Activated T-cell treated with anti-CD3 and anti-CD28 coated beads, Interleukin-2, amount 50 U/mL, for 48 hours (primary cell): ENCODE measurements around the gene TGFA.

Experiments
- DNase-seq, 2 experiments: peaks; one replicate each; pipeline ENCODE4 v3.0.0-alpha.2; 2020

TGFA gene

DNA sequence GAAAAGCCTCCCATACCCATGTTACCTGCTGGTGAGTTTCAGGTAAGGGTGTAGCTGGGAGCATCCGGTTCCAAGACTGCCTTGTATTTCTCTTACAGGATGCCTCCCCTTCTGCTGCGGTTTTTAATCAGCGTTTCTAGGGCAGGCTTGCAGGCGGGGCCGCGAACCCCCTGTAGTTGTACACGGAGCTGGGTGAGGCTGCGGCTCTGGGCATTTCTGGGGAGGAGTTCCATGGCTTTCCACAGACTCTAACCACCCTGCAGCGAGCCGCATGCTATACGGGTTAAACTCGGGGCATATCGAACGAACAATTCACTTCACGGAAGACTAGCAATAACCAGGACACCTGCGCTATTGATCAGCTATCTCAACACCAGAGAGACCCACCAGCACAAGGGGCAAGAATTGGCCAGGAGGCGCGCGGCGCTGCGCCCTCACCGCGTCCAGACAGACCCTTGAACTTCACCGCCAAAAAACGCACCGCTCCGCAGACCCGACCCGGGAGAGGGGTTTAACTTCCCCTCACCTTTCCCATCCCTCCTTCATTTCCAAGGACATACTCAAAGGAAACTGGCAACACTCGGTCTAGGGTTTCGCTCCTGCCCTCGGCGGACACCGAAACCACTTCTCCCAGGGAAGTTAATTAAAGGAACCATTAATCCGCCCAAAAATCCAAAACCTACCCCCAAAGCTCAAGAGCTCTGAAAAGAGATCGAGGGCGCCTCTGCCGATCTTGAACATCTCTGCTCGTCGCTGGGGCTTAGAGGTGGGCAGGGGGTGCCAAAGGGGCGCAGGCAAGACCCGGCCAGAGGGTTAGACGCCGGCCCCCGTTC lies 909 bp downstream of the TGFA start:
- DNase-seq = peak; percentile 25 to 27

DNA sequence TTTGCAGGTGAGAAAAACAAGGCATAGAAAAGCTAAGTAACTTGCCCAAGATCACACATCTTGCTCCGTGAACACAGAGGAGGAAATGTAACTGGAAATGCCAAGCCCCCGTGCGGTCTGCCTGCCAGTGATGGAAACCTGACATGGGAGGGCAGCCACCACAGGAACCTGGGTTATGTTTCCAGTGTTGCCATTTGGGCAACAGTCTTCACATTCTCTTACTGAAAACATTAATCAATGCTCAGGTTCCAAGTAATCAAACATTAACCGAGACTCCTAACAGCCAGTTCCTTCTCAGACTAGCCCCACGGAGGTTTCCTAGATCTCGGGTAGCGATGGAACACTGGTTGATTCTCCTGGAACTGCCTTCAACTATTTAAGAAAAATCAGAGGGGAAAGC lies 2.5 kb downstream of the TGFA start:
- DNase-seq = no peak

DNA sequence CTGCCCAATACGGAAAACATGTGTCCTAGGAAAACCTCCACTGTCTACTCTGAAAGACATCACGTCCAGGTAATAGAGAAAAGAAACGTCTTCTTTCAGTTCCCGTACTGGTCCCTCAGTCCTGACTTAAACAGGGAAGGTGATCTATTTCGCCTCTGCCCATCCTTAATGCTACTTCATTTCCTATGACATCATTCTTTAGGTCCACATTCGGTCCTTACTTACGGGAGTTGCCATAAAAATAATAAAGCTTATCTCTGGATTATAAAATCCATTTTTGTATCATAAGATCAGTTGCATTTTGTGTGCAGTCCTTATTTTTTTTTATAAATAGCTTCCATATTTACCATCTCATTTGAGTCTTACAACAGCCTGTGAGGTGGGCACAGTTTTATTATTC lies 3.7 kb downstream of the TGFA start:
- DNase-seq = no peak

DNA sequence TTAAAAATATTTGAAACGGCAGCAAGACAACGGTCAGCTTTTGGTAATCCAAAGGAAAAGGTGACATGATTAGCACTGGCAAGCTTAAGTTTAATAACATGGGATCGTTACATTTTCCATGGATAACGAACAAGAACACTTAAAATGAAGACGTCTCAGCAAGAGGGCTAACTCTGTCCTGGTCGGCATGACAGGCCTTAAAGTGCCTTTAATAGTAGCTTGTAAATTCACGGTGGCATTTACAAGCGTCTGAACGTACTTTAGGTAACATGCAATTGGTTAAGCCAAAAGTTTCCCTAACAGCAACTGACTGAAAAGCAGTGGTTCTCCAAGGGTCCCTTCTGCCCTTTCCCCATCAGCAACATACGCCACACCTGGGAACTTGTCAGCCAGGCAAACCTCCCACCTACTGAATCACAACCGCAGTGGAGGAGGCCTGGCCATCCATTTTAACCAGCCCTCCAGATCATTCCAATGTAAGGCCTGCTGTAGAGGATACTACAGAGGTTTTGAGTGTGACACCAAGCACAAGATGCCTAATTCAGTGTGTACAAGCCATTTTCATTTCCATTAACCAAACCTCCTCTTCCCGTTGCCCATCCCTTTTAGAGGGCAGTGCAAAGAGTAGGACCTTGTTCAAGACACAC lies 4.4 kb downstream of the TGFA start:
- no peak for DNase-seq

DNA sequence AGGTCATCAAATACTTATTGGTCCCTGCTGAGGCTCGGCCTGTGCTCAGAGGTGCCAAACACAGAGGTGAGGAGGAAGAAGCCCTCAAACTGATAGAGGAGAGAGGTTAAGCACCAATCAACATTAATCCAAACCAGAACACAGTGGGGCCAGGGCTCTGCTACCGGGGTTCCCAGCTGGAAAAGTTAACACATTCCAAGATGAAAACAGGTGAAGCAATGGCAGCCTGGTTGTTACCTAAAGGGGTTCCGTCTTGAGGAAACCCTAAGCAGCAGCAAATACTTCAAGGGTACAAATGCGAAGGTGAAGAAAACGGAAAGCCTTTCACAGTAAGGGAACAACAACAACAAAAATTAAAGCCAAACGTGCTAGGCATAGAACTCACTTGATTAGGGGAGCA lies 5.4 kb downstream of the TGFA start:
- no peak for DNase-seq

DNA sequence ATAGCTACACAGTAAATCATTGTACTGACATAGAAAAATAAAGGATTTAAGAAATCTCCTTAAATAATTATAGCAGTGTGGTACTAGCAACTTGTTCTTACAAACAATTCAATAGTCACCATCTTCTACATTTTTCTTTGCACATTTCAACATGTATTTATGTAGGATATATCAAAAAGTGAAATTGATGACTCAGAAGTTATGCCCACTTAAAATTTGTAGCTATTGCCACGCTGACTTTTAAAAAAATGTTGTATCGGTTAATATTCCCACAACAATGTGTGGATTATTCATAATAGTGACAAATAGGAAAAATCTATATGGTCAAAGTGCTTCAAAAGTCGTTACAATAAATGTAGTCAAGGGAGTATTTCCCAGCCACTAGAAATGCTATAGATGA lies 6.7 kb downstream of the TGFA start:
- DNase-seq = no peak

DNA sequence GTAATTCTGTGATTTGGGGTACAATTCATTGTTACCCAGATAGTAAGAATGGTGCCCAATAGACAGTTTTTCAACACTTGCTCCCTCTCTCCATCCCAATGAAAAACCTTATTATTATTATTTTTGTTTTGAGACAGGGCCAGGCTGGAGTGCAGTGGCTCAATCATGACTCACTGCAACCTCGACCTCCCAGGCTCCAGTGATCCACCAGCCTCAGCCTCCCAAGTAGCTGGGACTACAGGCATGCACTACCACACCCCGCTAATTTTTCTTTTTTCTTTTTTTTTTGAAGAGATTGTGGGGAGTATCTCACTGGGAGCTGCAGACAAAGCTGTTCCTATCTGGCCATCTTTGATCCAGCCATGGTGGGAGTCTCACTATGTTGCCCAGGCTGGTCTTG lies 7.2 kb downstream of the TGFA start:
- no peak for DNase-seq

DNA sequence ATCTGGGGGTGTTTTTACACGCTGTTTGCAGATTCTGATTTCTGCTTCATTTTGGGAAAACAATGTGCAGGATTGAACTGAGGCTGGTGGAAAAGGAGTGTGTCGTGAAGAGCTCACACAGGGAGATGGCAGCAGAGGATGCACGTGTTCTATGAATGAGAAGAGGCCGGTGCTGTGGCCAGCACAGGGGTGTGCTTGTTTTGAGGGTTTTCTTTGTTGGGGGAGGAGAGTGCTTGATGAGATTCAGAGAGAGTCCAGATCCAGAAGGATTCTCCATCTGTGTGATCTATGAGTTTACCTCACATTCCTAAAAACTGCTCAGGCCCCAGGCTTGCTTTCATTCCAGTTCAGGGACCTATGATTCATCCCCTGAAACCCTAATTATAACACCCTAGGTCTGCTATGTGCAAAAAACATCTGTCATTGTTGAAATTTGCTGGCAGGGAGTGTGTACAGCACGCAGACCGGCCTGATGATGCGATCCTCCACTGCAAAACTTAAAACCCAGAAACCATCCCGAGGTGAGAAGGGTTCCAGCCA lies 12.1 kb downstream of the TGFA start:
- no peak for DNase-seq

DNA sequence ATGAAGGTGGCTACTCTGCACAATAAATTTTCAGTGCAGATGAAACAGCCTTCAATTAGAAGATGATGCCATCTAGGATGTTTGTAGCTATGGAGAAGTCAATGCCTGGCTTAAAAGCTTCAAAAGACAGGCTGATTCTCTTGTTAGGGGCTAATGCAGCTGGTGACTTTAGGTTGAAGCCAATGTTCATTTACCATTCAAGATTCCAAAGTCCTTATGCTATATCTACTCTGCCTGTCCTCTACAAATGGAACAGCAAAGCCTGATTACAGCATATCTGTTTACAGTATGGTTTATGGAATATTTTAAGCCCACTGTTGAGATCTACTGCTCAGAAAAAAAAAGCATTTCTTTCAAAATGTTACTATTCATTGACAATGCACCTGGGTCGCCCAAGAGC lies 15.8 kb downstream of the TGFA start:
- DNase-seq = no peak

DNA sequence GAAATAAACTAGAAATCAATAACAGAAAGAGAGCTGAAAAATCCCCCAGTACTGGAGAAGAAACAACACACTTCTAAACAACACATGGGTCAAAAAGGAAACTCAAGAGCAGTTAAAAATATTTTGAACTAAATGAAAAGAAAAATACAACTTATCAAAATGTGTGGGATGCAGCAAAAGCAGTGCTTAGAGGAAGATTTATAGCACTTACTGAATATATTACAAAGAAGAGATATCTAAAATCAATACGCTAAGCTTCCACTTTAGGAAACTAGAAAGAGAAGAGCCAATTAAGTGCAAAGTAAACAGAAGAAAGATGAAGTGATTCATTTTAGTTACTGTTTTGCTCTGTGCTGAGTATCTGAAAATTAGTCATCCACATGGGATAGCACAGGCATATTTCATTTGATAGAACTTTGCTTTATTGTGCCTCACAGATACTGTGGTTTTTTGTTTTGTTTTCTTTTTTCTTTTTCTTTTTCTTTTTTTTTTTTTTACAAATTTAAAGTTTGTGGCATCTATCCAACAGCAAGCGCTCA lies 17.0 kb downstream of the TGFA start:
- no peak for DNase-seq

DNA sequence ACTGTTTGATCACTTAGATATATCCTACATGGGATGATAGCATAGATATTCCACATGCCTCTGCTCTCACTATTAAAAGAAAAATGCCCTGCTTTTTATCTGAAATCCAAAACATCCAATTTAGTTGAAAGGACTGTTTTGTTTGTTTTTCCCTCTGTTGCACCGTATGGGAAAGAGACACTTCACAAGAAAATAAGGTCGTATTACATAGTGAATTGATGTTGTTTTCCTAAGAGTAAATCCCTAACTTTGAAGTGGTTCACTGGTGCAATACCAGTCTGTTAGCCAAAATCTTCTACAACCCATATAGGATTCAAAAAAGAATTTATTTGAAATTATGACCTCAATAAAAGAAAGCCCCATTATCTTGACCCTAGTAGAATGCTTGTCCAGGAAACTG lies 18.1 kb downstream of the TGFA start:
- DNase-seq = no peak

DNA sequence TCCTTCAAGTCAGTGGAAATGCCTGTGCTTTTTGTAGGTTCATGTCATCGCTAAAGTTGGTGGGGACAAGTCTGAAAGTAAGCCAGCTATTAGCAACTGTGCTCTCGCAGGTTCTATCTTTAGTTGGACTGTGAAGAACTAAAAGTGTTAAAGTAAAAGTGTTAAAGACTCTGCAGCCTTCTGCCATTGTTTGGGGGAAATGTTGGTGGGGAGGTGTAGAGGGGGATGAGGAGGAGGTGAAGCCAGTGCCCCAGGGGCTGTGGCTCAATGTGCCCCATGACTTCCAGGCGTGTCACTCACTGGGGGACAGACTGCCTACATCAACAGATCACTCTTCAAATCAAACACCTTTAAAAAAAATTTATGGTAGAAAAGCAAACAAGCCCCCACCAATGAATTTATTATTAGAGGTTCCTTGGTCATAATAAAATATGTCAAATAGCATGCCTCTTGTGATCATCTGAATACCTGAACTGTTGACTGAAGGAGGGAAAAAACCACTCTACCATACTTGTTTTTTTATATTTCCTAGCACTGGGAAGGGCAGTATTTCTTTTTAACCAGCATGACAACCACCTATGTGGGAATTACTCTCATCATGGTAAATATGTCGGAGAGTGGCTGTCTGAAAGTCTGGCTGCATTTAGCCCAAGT lies 19.3 kb downstream of the TGFA start:
- no peak for DNase-seq

DNA sequence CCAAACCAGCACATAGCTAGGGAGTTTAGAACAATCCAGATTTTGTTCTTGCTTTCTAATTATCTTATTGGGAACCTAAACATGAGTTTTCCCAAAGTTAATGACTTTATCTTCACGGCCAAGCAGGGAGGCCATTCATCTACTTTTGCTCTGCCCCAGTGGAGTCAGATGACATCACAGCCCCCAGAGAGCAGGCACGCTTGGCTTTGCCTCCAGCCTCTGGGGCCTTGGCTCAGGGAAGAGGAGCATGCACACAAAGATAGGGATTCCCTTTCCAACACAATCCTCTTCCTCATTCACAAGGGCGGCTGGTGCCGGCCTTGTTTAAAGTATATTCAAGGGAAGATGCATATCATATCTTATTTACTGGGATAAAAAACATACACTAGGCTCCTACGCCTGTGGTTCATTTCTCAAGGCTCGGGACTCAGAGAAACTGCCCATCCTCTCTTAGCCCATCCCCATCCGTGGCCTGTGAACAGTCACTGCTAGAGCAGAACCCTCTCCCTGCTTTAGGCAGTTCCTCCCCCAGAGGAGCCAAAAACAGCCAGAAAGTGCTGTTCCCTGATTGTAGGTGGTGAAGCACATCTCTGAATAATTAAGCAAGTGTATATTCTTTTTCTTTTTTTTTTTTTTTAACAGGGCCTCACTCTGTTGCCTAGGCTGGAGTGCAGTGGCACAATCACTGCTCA lies 21.2 kb downstream of the TGFA start:
- DNase-seq = no peak

DNA sequence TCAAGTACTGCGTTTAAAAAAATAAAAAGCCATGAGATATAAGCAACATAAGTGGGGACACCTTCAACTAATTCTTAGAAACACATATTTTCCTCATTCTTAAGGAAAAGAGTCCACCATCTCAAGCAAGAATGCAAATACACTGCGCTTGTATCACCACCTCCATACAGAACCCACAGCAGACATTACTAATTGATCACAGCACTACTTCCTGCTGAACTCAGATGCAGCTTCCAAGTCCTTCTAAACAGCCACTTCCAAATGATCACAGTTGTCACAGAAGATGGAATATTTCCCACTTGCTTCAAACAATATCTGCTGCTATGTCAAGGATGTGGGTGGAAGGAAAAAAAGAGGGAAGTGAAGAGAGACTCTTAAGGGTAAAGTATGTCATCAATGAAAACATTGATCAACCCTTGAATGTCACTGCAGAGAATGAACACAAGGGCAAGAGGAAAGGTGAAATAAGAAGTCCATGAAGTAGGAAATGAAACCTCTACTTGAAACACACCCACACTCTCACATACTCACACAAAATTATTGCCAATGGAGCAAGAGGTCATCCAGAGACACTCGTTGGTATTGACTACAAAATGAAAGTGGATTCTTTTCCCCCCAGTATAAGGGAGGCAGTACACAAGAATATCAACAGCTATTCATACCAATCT lies 22.1 kb downstream of the TGFA start:
- DNase-seq = no peak

DNA sequence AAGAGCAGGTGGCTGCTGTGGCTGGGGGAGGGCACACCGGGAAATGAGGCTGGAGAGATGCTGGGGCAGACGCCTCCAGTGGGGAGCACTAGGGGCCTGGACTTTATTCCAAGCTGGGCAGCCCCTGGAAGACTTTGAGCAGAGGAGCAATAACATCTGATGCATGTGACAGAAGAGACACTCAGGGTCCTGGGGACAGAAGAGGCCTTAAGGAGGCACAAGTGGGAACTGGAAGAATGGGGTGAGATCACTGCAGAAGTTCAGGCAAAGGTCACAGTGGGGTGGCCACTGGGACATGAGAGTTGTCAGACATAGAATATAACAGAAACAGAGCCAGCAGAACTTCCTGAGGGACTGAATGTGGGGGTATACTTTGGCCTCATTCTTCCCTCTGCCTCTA lies 24.0 kb downstream of the TGFA start:
- no peak for DNase-seq

DNA sequence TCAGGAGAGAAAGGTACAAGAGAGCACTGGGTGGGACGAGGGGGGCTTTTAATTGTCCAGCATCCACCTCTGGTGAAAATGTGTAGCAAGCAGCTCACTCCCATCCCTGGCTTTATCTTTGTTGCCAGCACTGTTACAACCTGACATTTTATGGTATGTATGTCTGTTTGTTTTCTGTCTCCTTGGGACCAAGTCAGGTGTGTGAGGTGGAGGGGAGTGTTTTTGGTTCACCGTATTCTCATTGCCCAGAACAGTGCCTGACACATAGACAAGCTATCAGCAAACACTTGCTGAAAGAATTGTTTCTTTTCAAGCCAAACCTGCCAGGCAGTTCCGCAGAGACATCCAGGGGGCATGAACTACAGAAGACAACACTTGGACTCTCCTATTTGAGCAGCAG lies 24.7 kb downstream of the TGFA start:
- DNase-seq = no peak

DNA sequence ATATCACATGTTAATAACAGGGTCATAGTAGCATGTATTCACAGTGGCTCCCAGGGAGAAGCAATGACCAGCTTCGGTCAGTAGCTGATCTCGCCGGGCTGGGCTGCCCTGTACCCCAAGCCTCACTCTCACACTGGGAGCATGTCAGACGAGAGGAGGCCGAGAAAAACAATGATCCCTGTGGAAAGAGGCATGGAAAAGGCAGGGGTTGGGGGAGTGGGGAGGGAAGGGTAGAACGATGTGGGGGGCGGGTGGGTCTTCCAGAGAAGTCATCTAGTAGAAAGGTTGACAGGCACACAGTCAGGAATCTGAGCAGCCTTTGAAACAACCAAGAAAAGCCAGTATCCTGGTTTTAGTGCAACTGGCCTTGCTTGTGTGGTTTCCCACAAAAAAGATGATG lies 25.4 kb downstream of the TGFA start:
- DNase-seq = no peak

DNA sequence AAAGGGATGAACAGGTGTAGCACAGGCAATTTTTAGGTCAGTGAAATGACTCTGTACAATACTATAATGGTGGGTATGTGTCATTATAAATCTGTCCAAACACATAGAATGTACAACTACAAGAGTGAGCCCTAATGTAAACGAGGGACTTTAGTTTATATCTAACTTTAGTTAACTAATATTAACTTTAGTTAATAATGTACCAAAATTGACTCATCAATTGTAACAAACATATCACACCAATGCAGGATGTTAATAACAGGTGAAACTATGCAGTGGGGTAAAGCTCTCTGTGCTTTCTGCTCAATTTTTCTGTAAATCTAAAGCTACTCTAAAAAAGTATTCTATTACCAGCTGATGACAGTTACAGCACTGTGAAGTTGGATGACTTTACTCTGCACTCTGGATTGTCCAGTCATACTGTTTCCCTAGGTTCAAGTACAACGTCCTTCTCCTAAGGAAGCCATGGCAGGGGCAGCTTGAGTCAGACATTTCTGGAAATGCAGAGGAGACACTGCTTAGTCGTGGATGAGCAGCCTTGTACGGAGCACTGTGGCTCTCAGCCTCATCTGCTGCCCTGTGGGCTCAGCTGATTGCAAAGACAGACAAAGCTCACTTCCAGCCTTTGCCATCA lies 26.1 kb downstream of the TGFA start:
- DNase-seq = no peak

DNA sequence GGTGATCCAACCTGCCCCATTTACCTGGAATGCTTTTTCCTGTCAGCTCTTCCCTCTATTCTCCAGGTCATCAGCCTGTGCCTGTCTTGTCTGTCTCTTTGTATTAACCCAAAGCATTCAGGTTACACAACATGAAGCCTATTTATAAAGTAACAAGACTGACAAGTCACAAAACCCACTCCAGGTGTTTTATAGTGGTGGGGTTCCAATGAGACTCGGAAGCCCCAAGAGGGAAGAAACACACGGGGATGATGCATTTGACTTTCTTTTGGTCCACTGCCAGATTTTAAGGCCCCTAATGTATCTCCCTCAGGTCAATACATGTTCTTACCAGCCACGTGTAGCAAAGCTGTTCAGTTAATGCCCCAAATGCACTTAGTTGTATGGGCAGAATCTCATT lies 27.5 kb downstream of the TGFA start:
- no peak for DNase-seq

DNA sequence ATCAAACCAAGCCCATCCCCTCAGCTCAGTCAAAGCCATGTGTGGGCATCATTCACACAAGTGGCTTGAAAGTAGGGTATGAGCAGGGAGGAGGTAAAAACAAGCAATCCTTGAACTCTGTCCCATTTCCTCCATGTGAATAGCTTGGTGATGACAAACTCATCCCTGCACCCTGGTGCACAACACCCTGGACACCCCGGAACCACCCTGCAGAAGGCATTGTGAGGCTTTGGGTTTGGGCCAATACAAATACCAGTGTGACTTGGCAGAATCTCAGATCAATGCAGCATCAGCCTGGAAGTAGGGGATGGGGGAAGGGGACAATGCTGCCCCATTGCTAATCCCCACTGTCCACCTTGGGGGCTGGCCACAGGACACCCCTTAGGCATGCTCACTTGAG lies 28.6 kb downstream of the TGFA start:
- DNase-seq = no peak

DNA sequence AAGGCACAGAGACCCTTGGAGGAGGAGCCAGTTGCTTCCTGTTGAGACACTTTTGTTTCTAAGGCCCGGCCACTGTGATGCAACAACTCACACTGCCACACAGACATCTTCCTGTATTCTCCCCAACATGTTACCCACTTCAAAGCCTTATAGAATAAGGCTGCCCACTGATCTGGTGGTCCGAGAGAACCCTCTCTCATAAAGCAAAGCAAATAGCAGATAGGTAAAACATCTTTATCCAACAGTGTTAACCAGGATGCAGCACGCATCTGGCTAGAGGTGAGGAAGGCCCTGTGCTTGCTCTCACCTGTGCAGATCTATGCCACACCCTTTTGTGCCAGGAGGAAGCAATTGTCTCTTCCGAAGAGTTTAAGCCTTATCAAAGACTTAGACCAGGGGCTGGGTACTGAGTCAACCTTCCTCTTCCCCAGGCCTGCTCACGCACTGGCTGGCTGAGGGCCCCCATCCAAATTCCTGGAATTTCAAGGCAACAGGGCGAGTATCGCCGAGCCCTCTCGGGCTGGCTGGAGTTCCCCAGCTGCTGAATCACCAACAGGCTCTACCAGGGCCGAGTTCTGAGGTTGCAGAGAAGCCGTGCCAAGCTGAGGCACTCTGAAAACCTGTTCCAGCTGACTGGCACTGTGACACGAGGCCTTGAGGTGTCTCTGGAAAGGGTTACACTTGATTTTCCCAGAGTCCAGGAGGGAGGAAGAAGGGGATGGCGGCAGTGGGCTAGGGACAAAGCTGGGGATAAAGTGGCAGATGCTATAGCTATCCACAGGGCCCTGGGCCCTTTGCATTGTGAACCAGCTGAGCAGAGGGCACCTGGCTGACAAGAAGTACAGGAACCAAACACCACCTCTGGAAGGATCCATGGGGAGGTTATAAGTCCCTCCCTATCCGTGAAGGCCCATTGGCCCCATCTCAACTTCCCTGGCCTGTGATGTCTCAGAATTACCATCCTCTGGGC lies 29.3 kb downstream of the TGFA start:
- peak; percentile 24 to 37 for DNase-seq
